ENCODE measurements around the gene FOXN3.

DNA sequence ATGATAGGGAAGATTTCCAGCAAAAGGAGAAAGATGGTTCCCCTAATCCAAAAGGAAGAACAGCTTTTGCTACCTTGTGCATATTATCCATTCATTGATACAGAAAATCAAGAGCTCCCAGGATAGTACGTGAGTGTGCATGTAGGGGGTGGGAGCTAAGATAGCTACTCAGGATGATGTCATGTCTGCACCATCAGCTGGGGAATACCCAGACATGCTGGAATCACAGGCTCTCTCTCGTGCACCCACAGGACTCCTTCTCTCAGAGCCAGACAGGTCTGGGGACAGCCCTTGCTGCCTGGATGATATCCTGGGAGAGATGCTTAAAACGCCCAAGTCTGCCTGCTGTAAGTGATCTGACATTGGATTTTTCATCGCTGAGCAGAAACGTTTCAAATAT lies 38.9 kb downstream of the FOXN3 start:
- TF ChIP-seq POLR2A (IDR thresholded peaks at IDR 0.05; ENCODE audit: low read length) (no peak), GATA1 (IDR thresholded peaks at IDR 0.05; ENCODE audit: low read depth, low read length) (no peak)

All from erythroblast (primary cell).